ENCODE measurements around the gene PLCB4. TPM values are rescaled to one million over a fixed set of nuclear protein-coding genes. Genes with fewer than 3 reads are reported as not detected.

PLCB4 gene
- polyA plus RNA-seq, 1 donor (not counting 4 experiments of a cell fraction or from before 2014, with no cell fraction given), result 4.1 TPM

DNA sequence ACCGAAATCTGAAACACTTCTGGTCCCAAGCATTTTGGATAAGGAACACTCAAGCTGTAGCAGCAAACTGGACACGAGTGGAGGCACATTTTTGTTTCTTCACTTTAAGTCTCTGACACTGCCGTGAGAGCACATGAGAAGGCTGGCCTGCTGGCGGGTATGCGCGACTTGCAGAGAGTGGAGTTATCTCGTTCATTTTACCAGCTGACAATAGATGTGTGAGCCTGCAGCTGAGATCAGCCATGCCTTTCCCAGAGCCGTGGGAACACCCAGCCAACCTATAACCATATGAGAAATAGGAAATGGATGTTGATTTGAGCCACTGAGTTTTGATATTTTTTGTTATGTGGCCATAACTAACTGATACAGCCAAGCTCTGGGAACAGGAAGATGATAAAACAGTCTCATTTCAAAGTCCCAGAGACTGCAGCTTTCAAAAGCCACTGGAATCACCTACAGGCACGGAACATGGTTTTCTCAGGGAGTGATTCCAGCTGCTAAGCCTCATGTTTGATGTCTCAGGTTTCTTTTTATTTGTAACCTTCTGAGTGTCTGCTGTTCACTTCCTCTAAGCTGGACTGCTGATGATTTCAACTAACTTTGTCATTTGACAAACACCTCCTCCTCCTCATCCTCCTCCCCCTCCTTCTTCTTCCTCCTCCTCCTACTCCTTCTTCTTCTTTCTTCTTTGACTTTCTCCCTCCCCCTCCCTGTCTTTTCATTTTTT lies 416.9 kb downstream of the PLCB4 start:
- Histone ChIP-seq H3K9me1 (ENCODE audit: control insufficient read depth, extremely low read depth, insufficient read depth, low read length) (no peaks in the 10 kb centered on the region), H3K4me3 (ENCODE audit: control insufficient read depth in 2 of 3, extremely low read depth in 1 of 3, insufficient read depth in 2 of 3, low read depth in 1 of 3, low read length in 3 of 3) (no peak overlapping the region), H3K27ac (ENCODE audit: control insufficient read depth, insufficient read depth, low read length) (no peak overlapping the region), H3K27me3 (ENCODE audit: control insufficient read depth, extremely low read depth, insufficient read depth, low read length) (no peaks in the 10 kb centered on the region), H3K9ac (ENCODE audit: control insufficient read depth, extremely low read depth, insufficient read depth, low read length) (no peak overlapping the region), H3K9me3 (ENCODE audit: control insufficient read depth, low read depth, low read length) (no peaks in the 10 kb centered on the region), H4K20me1 (ENCODE audit: control insufficient read depth, extremely low read depth, insufficient read depth, low read length) (no peaks in the 10 kb centered on the region), H3K36me3 (ENCODE audit: control insufficient read depth in 2 of 2, extremely low read depth in 1 of 2, insufficient read depth in 2 of 2, low read length in 2 of 2) (no peaks in the 10 kb centered on the region), H2AFZ (ENCODE audit: control insufficient read depth, low read length) (no peak overlapping the region), H3K79me2 (ENCODE audit: control insufficient read depth, insufficient read depth, low read length) (no peaks in the 10 kb centered on the region), H3K4me2 (ENCODE audit: control insufficient read depth, extremely low read depth, insufficient read depth, low read depth, low read length) (no peak overlapping the region), H3K4me1 (ENCODE audit: control insufficient read depth, extremely low read depth, insufficient read depth, low read length) (no peaks in the 10 kb centered on the region)
- TF ChIP-seq, protein P1, sequence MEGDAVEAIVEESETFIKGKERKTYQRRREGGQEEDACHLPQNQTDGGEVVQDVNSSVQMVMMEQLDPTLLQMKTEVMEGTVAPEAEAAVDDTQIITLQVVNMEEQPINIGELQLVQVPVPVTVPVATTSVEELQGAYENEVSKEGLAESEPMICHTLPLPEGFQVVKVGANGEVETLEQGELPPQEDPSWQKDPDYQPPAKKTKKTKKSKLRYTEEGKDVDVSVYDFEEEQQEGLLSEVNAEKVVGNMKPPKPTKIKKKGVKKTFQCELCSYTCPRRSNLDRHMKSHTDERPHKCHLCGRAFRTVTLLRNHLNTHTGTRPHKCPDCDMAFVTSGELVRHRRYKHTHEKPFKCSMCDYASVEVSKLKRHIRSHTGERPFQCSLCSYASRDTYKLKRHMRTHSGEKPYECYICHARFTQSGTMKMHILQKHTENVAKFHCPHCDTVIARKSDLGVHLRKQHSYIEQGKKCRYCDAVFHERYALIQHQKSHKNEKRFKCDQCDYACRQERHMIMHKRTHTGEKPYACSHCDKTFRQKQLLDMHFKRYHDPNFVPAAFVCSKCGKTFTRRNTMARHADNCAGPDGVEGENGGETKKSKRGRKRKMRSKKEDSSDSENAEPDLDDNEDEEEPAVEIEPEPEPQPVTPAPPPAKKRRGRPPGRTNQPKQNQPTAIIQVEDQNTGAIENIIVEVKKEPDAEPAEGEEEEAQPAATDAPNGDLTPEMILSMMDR (optimal IDR thresholded peaks at IDR 0.05 in 1 of 3, IDR thresholded peaks at IDR 0.05 in 1 of 3, conservative IDR thresholded peaks at IDR 0.05 in 1 of 3; ENCODE audit: extremely low read depth in 1 of 3, insufficient read depth in 2 of 3, low read length in 3 of 3), result no peak
- TF ChIP-seq EZH2 (IDR thresholded peaks at IDR 0.05; ENCODE audit: low read length), result no peak
- no peak for DNase-seq (ENCODE audit: low read depth, low spot score)
- dilution Hi-C loops (cut with MboI; ENCODE audit: extremely low pct_ligation_motif_present, low sequenced_read_pairs), result no loop called here
- FAIRE-seq, result no peak

DNA sequence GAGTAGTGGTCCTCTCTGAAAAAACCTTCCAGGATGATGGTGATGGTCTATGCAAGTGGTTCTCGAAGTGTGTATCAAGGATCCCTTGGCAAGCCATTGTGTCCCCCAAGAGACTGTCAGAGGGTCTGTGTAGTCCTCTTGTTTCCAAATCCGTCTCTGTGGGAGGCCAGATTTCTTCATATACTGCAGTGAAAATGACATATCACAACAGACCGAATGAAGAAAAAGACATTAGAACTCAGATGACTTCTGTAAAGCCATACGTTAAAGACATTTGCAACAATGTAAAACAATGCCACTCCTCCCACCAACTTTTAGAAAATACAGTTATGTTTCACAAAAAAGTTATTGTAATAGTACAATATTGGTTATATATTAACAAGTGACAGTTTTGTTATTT lies 418.3 kb downstream of the PLCB4 start:
- no peak overlapping the region for H2AFZ ChIP-seq (ENCODE audit: control insufficient read depth, low read length)
- H4K20me1 ChIP-seq (ENCODE audit: control insufficient read depth, extremely low read depth, insufficient read depth, low read length), result no peaks in the 10 kb centered on the region
- H3K9me1 ChIP-seq (ENCODE audit: control insufficient read depth, extremely low read depth, insufficient read depth, low read length), result no peaks in the 10 kb centered on the region
- no peak for FAIRE-seq
- H3K79me2 ChIP-seq (ENCODE audit: control insufficient read depth, insufficient read depth, low read length), result no peaks in the 10 kb centered on the region
- no peaks in the 10 kb centered on the region for H3K27me3 ChIP-seq (ENCODE audit: control insufficient read depth, extremely low read depth, insufficient read depth, low read length)
- H3K9ac ChIP-seq (ENCODE audit: control insufficient read depth, extremely low read depth, insufficient read depth, low read length), result no peak overlapping the region
- DNase-seq (ENCODE audit: low read depth, low spot score), result no peak
- H3K9me3 ChIP-seq (ENCODE audit: control insufficient read depth, low read depth, low read length), result no peaks in the 10 kb centered on the region
- no peaks in the 10 kb centered on the region for H3K4me1 ChIP-seq (ENCODE audit: control insufficient read depth, extremely low read depth, insufficient read depth, low read length)
- no peak overlapping the region for H3K27ac ChIP-seq (ENCODE audit: control insufficient read depth, insufficient read depth, low read length)
- dilution Hi-C loops (cut with MboI; ENCODE audit: extremely low pct_ligation_motif_present, low sequenced_read_pairs), result no loop called here
- H3K36me3 ChIP-seq (ENCODE audit: control insufficient read depth in 2 of 2, extremely low read depth in 1 of 2, insufficient read depth in 2 of 2, low read length in 2 of 2), result no peaks in the 10 kb centered on the region
- H3K4me2 ChIP-seq (ENCODE audit: control insufficient read depth, extremely low read depth, insufficient read depth, low read depth, low read length), result no peak overlapping the region
- TF ChIP-seq, protein P1 (optimal IDR thresholded peaks at IDR 0.05 in 1 of 3, IDR thresholded peaks at IDR 0.05 in 1 of 3, conservative IDR thresholded peaks at IDR 0.05 in 1 of 3; ENCODE audit: extremely low read depth in 1 of 3, insufficient read depth in 2 of 3, low read length in 3 of 3), result no peak
- no peak for TF ChIP-seq EZH2 (IDR thresholded peaks at IDR 0.05; ENCODE audit: low read length)
- H3K4me3 ChIP-seq (ENCODE audit: control insufficient read depth in 2 of 3, extremely low read depth in 1 of 3, insufficient read depth in 2 of 3, low read depth in 1 of 3, low read length in 3 of 3), result no peak overlapping the region
